Spleen (tissue), 3 donors: ENCODE measurements around the gene SYNJ2.

Source experiments
- POLR2A ChIP-seq, 3 donors: fragments of 450-650 bp; IDR thresholded peaks; one replicate each; pipeline ENCODE4 v1.5.1; 2017; ENCODE audit warnings: antibody characterized with exemption in 3 of 3, mild to moderate bottlenecking in 1 of 3
- POLR2AphosphoS5 ChIP-seq, 3 donors: sonication (generic); formaldehyde crosslinking; IDR thresholded peaks; one replicate each; pipeline ENCODE4 v1.5.1; 2017; ENCODE audit warnings: antibody characterized with exemption in 3 of 3

GRCh38 chr6:158070513-158070912 is 88.8 kb downstream of the SYNJ2 start:
- no peak for TF ChIP-seq POLR2AphosphoS5 (IDR thresholded peaks at IDR 0.05)
- TF ChIP-seq POLR2A (IDR thresholded peaks at IDR 0.05): no peak
